Fibroblast of the aortic adventitia (primary cell): Measurements from ENCODE around the gene TLDC2. TPM values are rescaled to one million over a fixed set of nuclear protein-coding genes. Genes with fewer than 3 reads are reported as not detected.
"Not testable (repeated sequence)": the region's sequence is repeated elsewhere in the genome, so short reads cannot be mapped to it uniquely, and the experiment has no call there.

Experiments
- DNase-seq: peaks from one replicate; pipeline ENCODE4 v3.0.0-alpha.2; 2010; ENCODE audit warnings: low read depth
- H3K4me3 ChIP-seq: 2 replicates; pipeline ENCODE4 v1.5.1; 2011; ENCODE audit warnings: low read depth, mild to moderate bottlenecking, control low read depth, low read length, moderate library complexity
- total RNA-seq: library from RNA; depleted of rRNA; stranded (reverse); fragments of >200 nt; gene quantifications from 2 replicates; pipeline ENCODE4 v1.2.3, GENCODE V29; 2012; ENCODE audit warnings: low replicate concordance
- TF ChIP-seq, protein P1 (sequence below): IDR thresholded peaks from 2 replicates; pipeline ENCODE4 v1.5.1; 2011; ENCODE audit warnings: mild to moderate bottlenecking, low read length, control low read depth, inconsistent platforms; ENCODE audit not compliant: insufficient read depth

Gene TLDC2
- total RNA-seq, 1 donor = 0.18 TPM

DNA sequence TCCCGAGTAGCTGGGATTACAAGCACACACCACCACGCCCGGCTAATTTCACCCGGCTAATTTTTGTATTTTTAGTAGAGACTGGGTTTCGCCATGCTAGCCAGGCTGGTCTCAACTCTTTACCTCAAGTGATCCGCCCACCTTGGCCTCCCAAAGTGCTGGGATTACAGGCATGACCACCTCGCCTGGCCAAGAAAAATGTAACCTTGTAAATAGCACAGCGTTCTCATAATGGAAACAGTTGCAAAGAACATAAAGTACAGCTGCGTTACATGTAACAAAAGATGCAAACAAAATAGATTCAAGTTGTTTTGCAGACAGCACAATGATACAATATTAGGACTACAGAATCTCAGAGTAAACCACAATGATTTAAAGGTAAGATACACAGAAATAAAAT, 14.6 kb downstream of the TLDC2 start:
- DNase-seq = no peak
- no peak overlapping the region for H3K4me3 ChIP-seq
- TF ChIP-seq, protein P1, sequence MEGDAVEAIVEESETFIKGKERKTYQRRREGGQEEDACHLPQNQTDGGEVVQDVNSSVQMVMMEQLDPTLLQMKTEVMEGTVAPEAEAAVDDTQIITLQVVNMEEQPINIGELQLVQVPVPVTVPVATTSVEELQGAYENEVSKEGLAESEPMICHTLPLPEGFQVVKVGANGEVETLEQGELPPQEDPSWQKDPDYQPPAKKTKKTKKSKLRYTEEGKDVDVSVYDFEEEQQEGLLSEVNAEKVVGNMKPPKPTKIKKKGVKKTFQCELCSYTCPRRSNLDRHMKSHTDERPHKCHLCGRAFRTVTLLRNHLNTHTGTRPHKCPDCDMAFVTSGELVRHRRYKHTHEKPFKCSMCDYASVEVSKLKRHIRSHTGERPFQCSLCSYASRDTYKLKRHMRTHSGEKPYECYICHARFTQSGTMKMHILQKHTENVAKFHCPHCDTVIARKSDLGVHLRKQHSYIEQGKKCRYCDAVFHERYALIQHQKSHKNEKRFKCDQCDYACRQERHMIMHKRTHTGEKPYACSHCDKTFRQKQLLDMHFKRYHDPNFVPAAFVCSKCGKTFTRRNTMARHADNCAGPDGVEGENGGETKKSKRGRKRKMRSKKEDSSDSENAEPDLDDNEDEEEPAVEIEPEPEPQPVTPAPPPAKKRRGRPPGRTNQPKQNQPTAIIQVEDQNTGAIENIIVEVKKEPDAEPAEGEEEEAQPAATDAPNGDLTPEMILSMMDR = no peak

DNA sequence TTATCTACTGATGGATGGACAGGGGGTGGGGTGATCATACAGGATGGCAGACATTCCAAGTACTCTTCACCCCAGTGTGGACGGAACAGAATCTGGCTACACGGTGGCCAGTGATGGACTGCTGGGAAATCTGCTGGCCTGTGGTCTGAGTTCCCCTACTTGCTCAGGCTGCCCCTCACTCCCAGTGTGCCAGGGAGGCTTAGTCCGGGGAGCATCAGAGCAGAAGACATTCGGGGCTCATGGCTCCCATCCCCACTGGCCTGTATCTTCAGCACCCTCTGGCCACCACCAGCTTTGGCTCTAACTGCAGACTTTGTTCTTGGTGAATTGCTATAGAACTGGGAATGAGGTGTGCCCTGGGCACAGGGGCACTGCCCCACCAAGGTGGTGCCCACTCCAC, 15.3 kb downstream of the TLDC2 start:
- no peak for DNase-seq

DNA sequence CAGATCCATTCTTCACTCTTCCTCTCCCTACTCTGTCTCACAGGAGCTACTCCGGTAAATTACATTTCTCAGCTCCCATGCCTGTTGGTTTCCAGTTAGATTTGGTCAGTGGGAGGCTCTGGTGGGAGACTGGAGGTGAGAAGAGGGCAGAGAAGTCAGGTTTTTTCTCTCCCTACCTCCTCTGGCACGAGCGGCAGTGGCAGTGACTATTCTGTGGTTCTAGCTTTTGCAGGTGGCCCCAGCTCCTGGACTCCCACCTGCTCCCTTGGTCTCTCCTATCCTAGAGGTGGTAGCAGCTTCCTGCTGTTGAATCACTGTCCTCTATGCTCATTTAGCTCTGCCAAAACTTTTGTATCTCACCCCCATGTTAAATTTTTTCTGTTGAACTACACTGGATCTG, 17.9 kb downstream of the TLDC2 start:
- no peak for DNase-seq
- no peak overlapping the region for H3K4me3 ChIP-seq
- TF ChIP-seq, protein P1 = no peak

More for the DNA sequence above, 15.3 kb downstream of the TLDC2 start:
- H3K4me3 ChIP-seq = no peak overlapping the region
- TF ChIP-seq, protein P1 = no peak

DNA sequence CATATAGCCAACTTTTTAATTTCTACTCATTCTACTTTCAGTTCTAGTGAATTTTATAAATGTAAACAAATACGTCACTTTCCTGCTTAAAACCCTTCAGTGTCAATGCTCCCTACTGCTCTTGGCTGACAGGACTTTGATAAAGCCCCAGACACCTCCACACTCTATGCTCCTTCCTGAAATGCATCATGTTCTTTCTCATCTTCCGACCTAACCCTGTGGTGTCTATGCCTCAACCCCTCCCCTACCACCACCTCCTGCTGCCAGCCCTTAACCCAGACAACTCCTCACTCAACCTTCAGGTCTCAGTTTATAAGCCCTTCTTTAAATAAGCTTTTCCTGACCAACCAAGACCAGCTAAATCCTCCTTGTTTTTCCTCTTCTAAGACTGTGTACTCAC, 19.1 kb downstream of the TLDC2 start:
- TF ChIP-seq, protein P1 = no peak
- no peak overlapping the region for H3K4me3 ChIP-seq
- DNase-seq = no peak

DNA sequence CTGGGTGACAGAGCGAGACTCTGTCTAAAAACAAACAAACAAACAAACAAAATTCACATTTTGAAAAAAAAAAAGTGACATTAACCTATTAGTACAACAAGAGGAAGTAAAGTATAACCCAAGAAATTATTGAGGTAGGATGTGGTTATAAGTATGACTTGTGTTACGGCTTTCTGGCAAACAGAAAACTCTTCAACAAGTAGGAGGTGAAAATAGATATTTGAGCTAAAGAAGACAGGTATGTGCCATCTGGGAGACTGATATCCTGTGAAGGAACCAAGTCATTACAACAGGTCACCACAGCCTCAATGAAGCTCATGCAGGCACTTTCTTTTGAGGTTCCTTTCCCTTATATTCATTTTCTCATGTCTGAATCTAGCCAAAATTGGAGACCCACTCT, 28.8 kb downstream of the TLDC2 start:
- no peak overlapping the region for H3K4me3 ChIP-seq
- TF ChIP-seq, protein P1 = no peak
- DNase-seq = no peak

DNA sequence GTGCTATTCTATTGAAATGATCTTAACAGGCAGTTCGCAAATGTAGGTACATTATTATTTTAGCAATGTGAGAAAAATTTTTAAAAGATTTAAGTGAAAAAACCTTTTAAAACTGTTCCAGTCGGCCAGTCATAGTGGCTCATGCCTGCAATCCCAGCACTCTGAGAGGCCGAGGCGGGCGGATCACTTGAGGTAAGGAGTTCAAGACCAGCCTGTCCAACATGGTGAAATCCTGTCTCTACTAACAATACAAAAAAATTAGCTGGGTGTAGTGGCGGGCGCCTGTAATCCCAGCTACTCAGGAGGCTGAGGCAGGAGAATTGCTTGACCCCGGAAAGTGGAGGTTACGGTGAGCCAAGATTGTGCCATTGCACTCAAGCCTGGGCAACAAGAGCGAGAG, 29.6 kb downstream of the TLDC2 start:
- H3K4me3 ChIP-seq, DNase-seq: not testable (repeated sequence)

DNA sequence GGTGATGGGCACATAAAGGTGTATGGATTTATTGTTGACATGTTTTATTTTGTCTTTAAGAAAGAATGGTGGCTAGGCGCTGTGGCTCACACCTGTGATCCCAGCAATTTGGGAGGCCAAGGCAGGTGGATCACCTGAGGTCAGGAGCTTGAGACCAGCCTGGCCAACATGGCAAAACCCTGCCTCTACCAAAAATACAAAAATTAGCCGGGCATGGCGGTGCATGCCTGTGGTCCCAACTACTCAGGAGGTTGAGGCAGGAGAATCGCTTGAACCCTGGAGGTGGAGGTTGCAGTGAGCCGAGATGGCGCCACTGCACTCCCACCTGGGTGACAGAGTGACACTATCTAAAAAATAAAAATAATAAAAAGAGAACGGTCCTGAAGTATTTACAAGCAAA, 30.1 kb downstream of the TLDC2 start:
- not testable (repeated sequence) for H3K4me3 ChIP-seq, DNase-seq

DNA sequence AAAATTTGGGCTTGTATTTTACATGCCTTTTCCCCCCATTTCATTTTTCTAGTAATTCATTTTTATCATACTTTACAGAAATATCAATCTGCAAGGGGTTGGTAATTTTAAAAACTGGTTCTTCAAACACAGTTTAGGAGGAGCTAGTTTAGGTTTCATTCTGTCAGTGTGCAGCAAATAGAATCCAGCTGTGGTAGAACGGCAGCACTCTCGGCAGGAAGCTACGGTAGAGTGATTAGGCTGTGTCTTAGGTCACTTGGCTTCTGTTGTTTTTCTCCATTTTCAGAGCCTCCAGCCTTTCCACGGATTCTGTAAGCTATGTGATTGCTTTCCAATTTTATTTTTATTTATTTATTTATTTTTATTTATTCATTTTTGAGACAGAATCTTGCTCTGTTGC, 32.7 kb downstream of the TLDC2 start:
- no peak for DNase-seq
- H3K4me3 ChIP-seq = no peak overlapping the region
- TF ChIP-seq, protein P1 = no peak
